HepG2 (cell line): ENCODE results near the gene DCAF7. TPM values are rescaled to one million over a fixed set of nuclear protein-coding genes. Genes with fewer than 3 reads are reported as not detected.

ENCODE experiments used
- ATAC-seq: fragments of 200-7000 bp; cut with Tn5 transposase; 3 replicates; pipeline ENCODE4 v1.9.1; 2020; ENCODE audit warnings: mild to moderate bottlenecking, moderate library complexity
- BruUV-seq: library from RNA; stranded (reverse); fragments of 400-500 nt; replicated peaks from 2 replicates; lab custom pipeline; 2021; lab: Mats Ljungman, UMichigan
- CTCF ChIA-PET: fragments of 300-600 bp; formaldehyde crosslinking; extraction: SDS; loops from one replicate; lab custom pipeline; 2021; ENCODE audit warnings: low total read pairs, inconsistent platforms, low intra/inter-chr PET ratio; lab: Yijun Ruan, JAX
- POLR2A ChIA-PET: fragments of 350-600 bp; sonication (Branson Sonifier 250); formaldehyde crosslinking; loops from one replicate; lab custom pipeline; 2020; ENCODE audit warnings: antibody characterized with exemption, inconsistent platforms; lab: Yijun Ruan, JAX
- DNase-seq: peaks from one replicate; pipeline ENCODE4 v3.0.0-alpha.2; 2015; ENCODE audit warnings: low spot score
- FAIRE-seq: peaks from 3 replicates; lab custom pipeline; 2011; peaks lifted over from hg19 to GRCh38; lab: Jason Lieb, UNC
- H2AFZ ChIP-seq: one replicate; pipeline ENCODE4 v1.6.1; 2011; ENCODE audit warnings: low read length, inconsistent platforms
- H3K27ac ChIP-seq: fragments of 300-600 bp; 3 replicates; pipeline ENCODE4 v1.8.0; 2011; ENCODE audit warnings: mixed run types, mild to moderate bottlenecking, mixed read lengths, low read length, inconsistent platforms; ENCODE audit not compliant: insufficient read depth; ENCODE audit errors: extremely low read length
- H3K27me3 ChIP-seq, 2 experiments: fragments of 200-600 bp in 1 of 2; 2 replicates in 1 of 2; 3 replicates in 1 of 2; pipeline versions ENCODE4 v1.6.0 to v1.8.0; 2011; ENCODE audit warnings: low read length in 2 of 2, mild to moderate bottlenecking in 2 of 2, moderate library complexity in 2 of 2, inconsistent platforms in 1 of 2; ENCODE audit not compliant: insufficient read depth in 2 of 2, control insufficient read depth in 1 of 2
- H3K36me3 ChIP-seq, 2 experiments: fragments of 200-600 bp in 1 of 2; replicated peaks in 1 of 2; 2 replicates in 1 of 2; 3 replicates in 1 of 2; pipeline versions ENCODE4 v1.5.1 to v1.8.0; 2011; ENCODE audit warnings: low read length in 2 of 2, inconsistent platforms in 1 of 2; ENCODE audit not compliant: insufficient read depth in 2 of 2, control insufficient read depth in 1 of 2
- H3K4me1 ChIP-seq: 2 replicates; pipeline ENCODE4 v1.5.1; 2012; ENCODE audit warnings: low read length, inconsistent platforms; ENCODE audit not compliant: insufficient read depth
- H3K4me2 ChIP-seq: 2 replicates; pipeline ENCODE4 v1.6.0; 2011; ENCODE audit warnings: low read depth, low read length, inconsistent platforms
- H3K4me3 ChIP-seq, 3 experiments: fragments of 200-600 bp in 1 of 3; sonication (generic), shearing (Covaris generic) in 1 of 3; replicated peaks in 1 of 3; 2 replicates each; pipeline ENCODE4 v1.5.1; 2011 to 2016; ENCODE audit warnings: low read length in 3 of 3, inconsistent platforms in 2 of 3, low read depth in 2 of 3, mild to moderate bottlenecking in 2 of 3, control low read depth in 1 of 3, mixed read lengths in 1 of 3; ENCODE audit not compliant: insufficient read depth in 1 of 3
- H3K79me2 ChIP-seq: one replicate; pipeline ENCODE4 v1.6.1; 2011; ENCODE audit warnings: low read length, inconsistent platforms; ENCODE audit not compliant: insufficient read depth
- H3K9ac ChIP-seq: 2 replicates; pipeline ENCODE4 v1.6.0; 2011; ENCODE audit warnings: mild to moderate bottlenecking, low read depth, low read length, inconsistent platforms; ENCODE audit not compliant: insufficient read depth
- H3K9me3 ChIP-seq: 2 replicates; pipeline ENCODE4 v1.5.1; 2012; ENCODE audit warnings: mild to moderate bottlenecking, low read length
- H4K20me1 ChIP-seq: 2 replicates; pipeline ENCODE4 v1.6.0; 2011; ENCODE audit warnings: inconsistent platforms, mild to moderate bottlenecking, low read length, moderate library complexity; ENCODE audit not compliant: insufficient read depth
- BRCA1 ChIP-seq: sonication (generic); formaldehyde crosslinking; IDR thresholded peaks from 2 replicates; pipeline ENCODE4 v1.4.0; 2020; ENCODE audit warnings: missing genetic modification reagents
- GABPA ChIP-seq, 2 experiments: IDR thresholded peaks; 2 replicates each; pipeline ENCODE4 v1.6.1; 2011 to 2016; ENCODE audit warnings: low read depth in 2 of 2, low read length in 1 of 2, missing biosample characterization in 1 of 2, missing genetic modification characterization in 1 of 2
- NPAS2 ChIP-seq: sonication (generic); formaldehyde crosslinking; IDR thresholded peaks from 2 replicates; pipeline ENCODE4 v1.8.0; 2022; ENCODE audit warnings: mild to moderate bottlenecking, missing genetic modification reagents, borderline replicate concordance
- PAF1 ChIP-seq: IDR thresholded peaks from 2 replicates; pipeline ENCODE4 v1.6.1; 2016; ENCODE audit warnings: missing genetic modification reagents, missing compliant biosample characterization
- REXO4 ChIP-seq: sonication (generic); formaldehyde crosslinking; IDR thresholded peaks from 2 replicates; pipeline ENCODE4 v1.8.0; 2022; ENCODE audit warnings: missing genetic modification reagents, mild to moderate bottlenecking, borderline replicate concordance
- SOX5 ChIP-seq: IDR thresholded peaks from 2 replicates; pipeline ENCODE4 v1.6.1; 2016; ENCODE audit warnings: borderline replicate concordance
- ZNF317 ChIP-seq: sonication (generic); formaldehyde crosslinking; IDR thresholded peaks from 2 replicates; pipeline ENCODE4 v1.5.0; 2020; ENCODE audit warnings: mild to moderate bottlenecking, missing genetic modification reagents
- WGBS: methylation state at CpG from one replicate; pipeline ENCODE4 v1.1.6; 2017; ENCODE audit warnings: low lambda C conversion rate; 5-methylcytosine and 5-hydroxymethylcytosine counted together
- in situ Hi-C: cut with HindIII; loops from 2 replicates; pipeline ENCODE4 v1.10.0; 2017; ENCODE audit warnings: low pct_unique_long_range_greater_than_20kb; ENCODE audit not compliant: extremely low pct_ligation_motif_present
- intact Hi-C: fragments of 100-400 bp; cut with micrococcal nuclease; formaldehyde crosslinking; loops from one replicate; pipeline ENCODE4 v1.10.0; 2022; ENCODE audit not compliant: unreplicated experiment
- polyA plus RNA-seq, 8 experiments: library from polyadenylated mRNA; depleted of rRNA in 3 of 8; stranded (reverse) in 7 of 8; unstranded in 1 of 8; fragments of >200 nt; fragmentation: Illumina TruSeq in 4 of 8; extraction: Trizol in 4 of 8; gene quantifications; 2 replicates each; pipeline versions ENCODE4 v1.2.1 to v1.2.3, GENCODE V29; 2011 to 2016; ENCODE audit warnings: low read depth in 4 of 8, missing spikeins in 1 of 8, mixed read lengths in 1 of 8; ENCODE audit not compliant: insufficient read depth in 1 of 8
- total RNA-seq, 5 experiments: library from RNA; depleted of rRNA; stranded (reverse); fragments of >200 nt; fragmentation: Illumina TruSeq; extraction: Trizol; gene quantifications; 2 replicates each; pipeline ENCODE4 v1.2.3, GENCODE V29; 2016; ENCODE audit warnings: low read depth in 1 of 5
- TF ChIP-seq, protein P1 (sequence below): sonication (generic); formaldehyde crosslinking; IDR thresholded peaks from 2 replicates; pipeline ENCODE4 v1.4.0; 2020; ENCODE audit warnings: missing genetic modification reagents
- TF ChIP-seq, protein P2 (sequence below): sonication (generic); IDR thresholded peaks from 2 replicates; pipeline ENCODE4 v1.6.1; 2016; ENCODE audit warnings: low read depth, borderline replicate concordance
- TF ChIP-seq, protein P3 (sequence below): sonication (generic); formaldehyde crosslinking; IDR thresholded peaks from 2 replicates; pipeline ENCODE4 v1.4.0; 2020; ENCODE audit warnings: missing genetic modification reagents
- TF ChIP-seq, protein P4 (sequence below): sonication (generic); formaldehyde crosslinking; IDR thresholded peaks from 2 replicates; pipeline ENCODE4 v1.4.0; 2020; ENCODE audit warnings: mild to moderate bottlenecking, missing genetic modification reagents
- TF ChIP-seq, protein P5 (sequence below): IDR thresholded peaks from 2 replicates; pipeline ENCODE4 v1.6.1; 2016; ENCODE audit warnings: missing compliant biosample characterization, missing genetic modification reagents, borderline replicate concordance

DCAF7 gene
- total and polyA plus RNA-seq, 2 of the 13 experiments (the other 11 are each of a cell fraction or from before 2014, with no cell fraction given), result 55.2 to 73.4 TPM

DNA sequence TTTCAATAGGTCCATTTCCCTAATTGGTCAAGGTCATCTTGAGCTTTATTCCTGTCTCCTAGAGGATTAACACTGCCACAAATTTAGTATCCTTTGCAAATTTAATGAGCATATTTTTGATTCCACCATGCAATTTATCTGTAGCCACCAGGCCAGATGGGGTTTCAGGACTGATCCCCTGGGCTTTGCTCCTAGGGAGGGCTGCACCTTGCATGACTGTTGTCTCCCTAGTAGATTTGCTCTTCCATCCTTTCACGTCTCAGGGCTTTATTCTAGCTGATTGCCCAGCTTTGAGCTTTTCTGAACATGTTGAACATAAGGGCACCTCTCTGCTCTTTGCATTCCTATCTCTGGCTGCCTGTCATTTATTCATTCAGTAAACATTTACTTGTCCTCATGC, 34.9 kb upstream of the DCAF7 start:
- ChIA-PET CTCF (no interaction called here), POLR2A (no interaction called here)
- Histone ChIP-seq H3K79me2 (no peaks in the 10 kb centered on the region), H4K20me1 (no peaks in the 10 kb centered on the region), H3K4me2 (no peak overlapping the region), H3K4me1 (peaks cover 68% of the 10 kb centered on the region), H3K9me3 (no peaks in the 10 kb centered on the region), H2AFZ (no peak overlapping the region), H3K36me3 (no peaks in the 10 kb centered on the region), H3K27me3 (peaks cover 12 to 66% of the 10 kb centered on the region in 2 experiments; a peak in 4 of 5 replicates), H3K4me3 (no peak overlapping the region), H3K9ac (no peak overlapping the region), H3K27ac (no peak overlapping the region)
- no peak for DNase-seq
- BruUV-seq, result no TSS peak
- no peak for ATAC-seq
- FAIRE-seq, result no peak
- intact Hi-C loops, result no loop called here
- in situ Hi-C loops, result no loop called here
- 28% methylated on average over 1 of the region's 1 CpG for WGBS
- 0 out of 2 replicates have a peak, but pooled peaks have one; percentile 18 for TF ChIP-seq REXO4 (CRISPR knock-in tag)
- TF ChIP-seq, protein P1, sequence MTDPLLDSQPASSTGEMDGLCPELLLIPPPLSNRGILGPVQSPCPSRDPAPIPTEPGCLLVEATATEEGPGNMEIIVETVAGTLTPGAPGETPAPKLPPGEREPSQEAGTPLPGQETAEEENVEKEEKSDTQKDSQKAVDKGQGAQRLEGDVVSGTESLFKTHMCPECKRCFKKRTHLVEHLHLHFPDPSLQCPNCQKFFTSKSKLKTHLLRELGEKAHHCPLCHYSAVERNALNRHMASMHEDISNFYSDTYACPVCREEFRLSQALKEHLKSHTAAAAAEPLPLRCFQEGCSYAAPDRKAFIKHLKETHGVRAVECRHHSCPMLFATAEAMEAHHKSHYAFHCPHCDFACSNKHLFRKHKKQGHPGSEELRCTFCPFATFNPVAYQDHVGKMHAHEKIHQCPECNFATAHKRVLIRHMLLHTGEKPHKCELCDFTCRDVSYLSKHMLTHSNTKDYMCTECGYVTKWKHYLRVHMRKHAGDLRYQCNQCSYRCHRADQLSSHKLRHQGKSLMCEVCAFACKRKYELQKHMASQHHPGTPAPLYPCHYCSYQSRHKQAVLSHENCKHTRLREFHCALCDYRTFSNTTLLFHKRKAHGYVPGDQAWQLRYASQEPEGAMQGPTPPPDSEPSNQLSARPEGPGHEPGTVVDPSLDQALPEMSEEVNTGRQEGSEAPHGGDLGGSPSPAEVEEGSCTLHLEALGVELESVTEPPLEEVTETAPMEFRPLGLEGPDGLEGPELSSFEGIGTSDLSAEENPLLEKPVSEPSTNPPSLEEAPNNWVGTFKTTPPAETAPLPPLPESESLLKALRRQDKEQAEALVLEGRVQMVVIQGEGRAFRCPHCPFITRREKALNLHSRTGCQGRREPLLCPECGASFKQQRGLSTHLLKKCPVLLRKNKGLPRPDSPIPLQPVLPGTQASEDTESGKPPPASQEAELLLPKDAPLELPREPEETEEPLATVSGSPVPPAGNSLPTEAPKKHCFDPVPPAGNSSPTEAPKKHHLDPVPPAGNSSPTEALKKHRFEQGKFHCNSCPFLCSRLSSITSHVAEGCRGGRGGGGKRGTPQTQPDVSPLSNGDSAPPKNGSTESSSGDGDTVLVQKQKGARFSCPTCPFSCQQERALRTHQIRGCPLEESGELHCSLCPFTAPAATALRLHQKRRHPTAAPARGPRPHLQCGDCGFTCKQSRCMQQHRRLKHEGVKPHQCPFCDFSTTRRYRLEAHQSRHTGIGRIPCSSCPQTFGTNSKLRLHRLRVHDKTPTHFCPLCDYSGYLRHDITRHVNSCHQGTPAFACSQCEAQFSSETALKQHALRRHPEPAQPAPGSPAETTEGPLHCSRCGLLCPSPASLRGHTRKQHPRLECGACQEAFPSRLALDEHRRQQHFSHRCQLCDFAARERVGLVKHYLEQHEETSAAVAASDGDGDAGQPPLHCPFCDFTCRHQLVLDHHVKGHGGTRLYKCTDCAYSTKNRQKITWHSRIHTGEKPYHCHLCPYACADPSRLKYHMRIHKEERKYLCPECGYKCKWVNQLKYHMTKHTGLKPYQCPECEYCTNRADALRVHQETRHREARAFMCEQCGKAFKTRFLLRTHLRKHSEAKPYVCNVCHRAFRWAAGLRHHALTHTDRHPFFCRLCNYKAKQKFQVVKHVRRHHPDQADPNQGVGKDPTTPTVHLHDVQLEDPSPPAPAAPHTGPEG, result no peak
- TF ChIP-seq, protein P2, sequence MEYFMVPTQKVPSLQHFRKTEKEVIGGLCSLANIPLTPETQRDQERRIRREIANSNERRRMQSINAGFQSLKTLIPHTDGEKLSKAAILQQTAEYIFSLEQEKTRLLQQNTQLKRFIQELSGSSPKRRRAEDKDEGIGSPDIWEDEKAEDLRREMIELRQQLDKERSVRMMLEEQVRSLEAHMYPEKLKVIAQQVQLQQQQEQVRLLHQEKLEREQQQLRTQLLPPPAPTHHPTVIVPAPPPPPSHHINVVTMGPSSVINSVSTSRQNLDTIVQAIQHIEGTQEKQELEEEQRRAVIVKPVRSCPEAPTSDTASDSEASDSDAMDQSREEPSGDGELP, result 0 out of 2 replicates have a peak, but pooled peaks have one; percentile 11
- 0 out of 2 replicates have a peak, but pooled peaks have one; percentile 23 for TF ChIP-seq ZNF317 (CRISPR knock-in tag)
- no peak for TF ChIP-seq SOX5 (CRISPR knock-in tag)
- TF ChIP-seq NPAS2, result no peak
- TF ChIP-seq, protein P3, sequence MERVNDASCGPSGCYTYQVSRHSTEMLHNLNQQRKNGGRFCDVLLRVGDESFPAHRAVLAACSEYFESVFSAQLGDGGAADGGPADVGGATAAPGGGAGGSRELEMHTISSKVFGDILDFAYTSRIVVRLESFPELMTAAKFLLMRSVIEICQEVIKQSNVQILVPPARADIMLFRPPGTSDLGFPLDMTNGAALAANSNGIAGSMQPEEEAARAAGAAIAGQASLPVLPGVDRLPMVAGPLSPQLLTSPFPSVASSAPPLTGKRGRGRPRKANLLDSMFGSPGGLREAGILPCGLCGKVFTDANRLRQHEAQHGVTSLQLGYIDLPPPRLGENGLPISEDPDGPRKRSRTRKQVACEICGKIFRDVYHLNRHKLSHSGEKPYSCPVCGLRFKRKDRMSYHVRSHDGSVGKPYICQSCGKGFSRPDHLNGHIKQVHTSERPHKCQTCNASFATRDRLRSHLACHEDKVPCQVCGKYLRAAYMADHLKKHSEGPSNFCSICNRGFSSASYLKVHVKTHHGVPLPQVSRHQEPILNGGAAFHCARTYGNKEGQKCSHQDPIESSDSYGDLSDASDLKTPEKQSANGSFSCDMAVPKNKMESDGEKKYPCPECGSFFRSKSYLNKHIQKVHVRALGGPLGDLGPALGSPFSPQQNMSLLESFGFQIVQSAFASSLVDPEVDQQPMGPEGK (CRISPR knock-in tag), result no peak
- TF ChIP-seq PAF1, result no peak
- TF ChIP-seq GABPA (IDR thresholded peaks at IDR 0.05; ENCODE audit: low read depth, low read length), result no peak
- TF ChIP-seq GABPA (CRISPR knock-in tag; IDR thresholded peaks at IDR 0.05; ENCODE audit: low read depth), result no peak
- no peak for TF ChIP-seq BRCA1
- TF ChIP-seq, protein P4, sequence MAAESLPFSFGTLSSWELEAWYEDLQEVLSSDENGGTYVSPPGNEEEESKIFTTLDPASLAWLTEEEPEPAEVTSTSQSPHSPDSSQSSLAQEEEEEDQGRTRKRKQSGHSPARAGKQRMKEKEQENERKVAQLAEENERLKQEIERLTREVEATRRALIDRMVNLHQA (CRISPR knock-in tag), result no peak
- TF ChIP-seq, protein P5, sequence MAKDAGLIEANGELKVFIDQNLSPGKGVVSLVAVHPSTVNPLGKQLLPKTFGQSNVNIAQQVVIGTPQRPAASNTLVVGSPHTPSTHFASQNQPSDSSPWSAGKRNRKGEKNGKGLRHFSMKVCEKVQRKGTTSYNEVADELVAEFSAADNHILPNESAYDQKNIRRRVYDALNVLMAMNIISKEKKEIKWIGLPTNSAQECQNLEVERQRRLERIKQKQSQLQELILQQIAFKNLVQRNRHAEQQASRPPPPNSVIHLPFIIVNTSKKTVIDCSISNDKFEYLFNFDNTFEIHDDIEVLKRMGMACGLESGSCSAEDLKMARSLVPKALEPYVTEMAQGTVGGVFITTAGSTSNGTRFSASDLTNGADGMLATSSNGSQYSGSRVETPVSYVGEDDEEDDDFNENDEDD, result no peak
